ENCODE results near the gene NRAS.

GRCh38 chr1:114685851-114686250, 30.7 kb downstream of the NRAS start:
- TF ChIP-seq CTCF (IDR thresholded peaks at IDR 0.05) (no peak), POLR2A (IDR thresholded peaks at IDR 0.05) (no peak)

Data from heart left ventricle (tissue), 13 donors.